ENCODE data around the gene MCM10.

GRCh38 chr10:13256627-13257026, 95.3 kb downstream of the MCM10 start:
- TF ChIP-seq CTCF (IDR thresholded peaks at IDR 0.05): no peak
- TF ChIP-seq POLR2AphosphoS5 (IDR thresholded peaks at IDR 0.05; ENCODE audit: low read depth, low read length): no peak
- TF ChIP-seq REST (IDR thresholded peaks at IDR 0.05; ENCODE audit: insufficient read depth in 1 of 2, low read depth in 2 of 2, low read length in 1 of 2): no peak

Measured in Panc1 (cell line).